ENCODE results near the gene IL18BP.

DNA sequence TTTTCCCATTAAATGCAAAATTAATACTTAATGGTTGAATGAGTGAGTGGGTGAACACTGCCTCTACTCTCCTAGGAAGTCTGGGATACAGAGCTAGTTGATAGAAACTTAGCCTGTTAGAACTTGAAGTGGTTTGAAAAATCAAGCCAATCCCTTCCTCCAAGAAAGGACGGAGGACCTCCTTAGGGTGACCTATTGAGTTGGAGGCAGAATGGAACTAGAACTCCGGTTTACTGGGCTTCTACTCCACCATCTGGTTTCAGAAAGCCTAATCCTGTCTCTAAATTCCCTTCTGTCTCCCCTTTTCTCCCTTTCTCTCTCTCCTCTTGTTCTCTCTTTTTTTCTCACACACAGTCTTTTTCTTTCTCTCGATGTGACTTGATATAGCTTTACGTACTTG is 19.6 kb upstream of the IL18BP start:
- TF ChIP-seq CTCF (IDR thresholded peaks at IDR 0.05; ENCODE audit: insufficient read depth, low read length, poor library complexity, severe bottlenecking) (no peak), EZH2phosphoT487 (conservative IDR thresholded peaks at IDR 0.05; ENCODE audit: low read length) (no peak)
